ENCODE measurements around the gene NLRC4. TPM values are rescaled to one million over a fixed set of nuclear protein-coding genes. Genes with fewer than 3 reads are reported as not detected.
"Not testable (repeated sequence)": the region's sequence is repeated elsewhere in the genome, so short reads cannot be mapped to it uniquely, and the experiment has no call there.

The NLRC4 gene, protein sequence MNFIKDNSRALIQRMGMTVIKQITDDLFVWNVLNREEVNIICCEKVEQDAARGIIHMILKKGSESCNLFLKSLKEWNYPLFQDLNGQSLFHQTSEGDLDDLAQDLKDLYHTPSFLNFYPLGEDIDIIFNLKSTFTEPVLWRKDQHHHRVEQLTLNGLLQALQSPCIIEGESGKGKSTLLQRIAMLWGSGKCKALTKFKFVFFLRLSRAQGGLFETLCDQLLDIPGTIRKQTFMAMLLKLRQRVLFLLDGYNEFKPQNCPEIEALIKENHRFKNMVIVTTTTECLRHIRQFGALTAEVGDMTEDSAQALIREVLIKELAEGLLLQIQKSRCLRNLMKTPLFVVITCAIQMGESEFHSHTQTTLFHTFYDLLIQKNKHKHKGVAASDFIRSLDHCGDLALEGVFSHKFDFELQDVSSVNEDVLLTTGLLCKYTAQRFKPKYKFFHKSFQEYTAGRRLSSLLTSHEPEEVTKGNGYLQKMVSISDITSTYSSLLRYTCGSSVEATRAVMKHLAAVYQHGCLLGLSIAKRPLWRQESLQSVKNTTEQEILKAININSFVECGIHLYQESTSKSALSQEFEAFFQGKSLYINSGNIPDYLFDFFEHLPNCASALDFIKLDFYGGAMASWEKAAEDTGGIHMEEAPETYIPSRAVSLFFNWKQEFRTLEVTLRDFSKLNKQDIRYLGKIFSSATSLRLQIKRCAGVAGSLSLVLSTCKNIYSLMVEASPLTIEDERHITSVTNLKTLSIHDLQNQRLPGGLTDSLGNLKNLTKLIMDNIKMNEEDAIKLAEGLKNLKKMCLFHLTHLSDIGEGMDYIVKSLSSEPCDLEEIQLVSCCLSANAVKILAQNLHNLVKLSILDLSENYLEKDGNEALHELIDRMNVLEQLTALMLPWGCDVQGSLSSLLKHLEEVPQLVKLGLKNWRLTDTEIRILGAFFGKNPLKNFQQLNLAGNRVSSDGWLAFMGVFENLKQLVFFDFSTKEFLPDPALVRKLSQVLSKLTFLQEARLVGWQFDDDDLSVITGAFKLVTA
- not detected for total RNA-seq

DNA sequence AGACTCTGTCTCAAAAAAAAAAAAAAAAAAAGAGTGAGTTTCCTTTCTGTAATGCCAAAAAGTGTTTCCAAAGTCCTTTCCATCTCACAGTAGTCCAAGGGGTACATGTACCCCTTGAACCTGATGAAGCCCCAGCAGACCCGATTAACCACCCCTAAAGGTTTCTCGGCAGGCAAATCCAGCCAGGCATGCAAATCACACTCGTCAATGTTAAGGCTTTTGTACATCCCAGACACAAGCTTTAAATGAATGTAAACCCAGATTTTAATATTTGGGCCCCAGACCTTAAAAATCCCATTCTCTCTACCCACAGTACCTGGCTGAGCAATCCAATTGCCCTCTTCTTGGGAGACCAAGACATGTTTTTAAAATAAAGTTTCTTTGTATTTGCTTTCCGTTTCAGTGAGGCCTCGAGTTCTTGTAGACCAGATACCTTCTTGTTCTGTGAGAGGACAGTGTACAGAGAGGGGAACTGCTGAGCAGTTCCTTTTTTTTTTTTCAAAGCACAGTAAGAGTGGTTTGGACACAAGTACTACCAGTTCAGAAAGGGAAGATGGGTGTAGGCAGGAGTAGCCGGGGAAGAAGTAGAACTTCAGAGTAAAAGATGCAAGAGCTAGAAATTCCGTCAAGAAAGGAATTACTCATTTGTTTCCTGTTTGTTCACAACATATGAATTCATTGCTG lies at the start of gene NLRC4:
Gene NLRC4, minus strand, starts transcription at position 465 of the 684 bp plus-strand sequence. CDS start 8,111 bp downstream, outside the sequence.
- peak in 1 of 2 donors; percentile 49 for ATAC-seq
- no peaks in the 10 kb centered on the region for H3K4me1 Mint-ChIP-seq (ENCODE audit: low read depth in 2 of 2)
- peaks cover 5 to 9% of the 10 kb centered on the region in 2 donors for H3K27me3 Mint-ChIP-seq
- DNase-seq (ENCODE audit: low spot score), result no peak
- H3K36me3 Mint-ChIP-seq, result no peaks in the 10 kb centered on the region
- peak within 1 kb of the TSS in 1 of 2 donors; percentile 42 for H3K27ac Mint-ChIP-seq
- H3K9me3 Mint-ChIP-seq, result no peaks in the 10 kb centered on the region
- H3K4me3 Mint-ChIP-seq, result no peak within 1 kb of the TSS

DNA sequence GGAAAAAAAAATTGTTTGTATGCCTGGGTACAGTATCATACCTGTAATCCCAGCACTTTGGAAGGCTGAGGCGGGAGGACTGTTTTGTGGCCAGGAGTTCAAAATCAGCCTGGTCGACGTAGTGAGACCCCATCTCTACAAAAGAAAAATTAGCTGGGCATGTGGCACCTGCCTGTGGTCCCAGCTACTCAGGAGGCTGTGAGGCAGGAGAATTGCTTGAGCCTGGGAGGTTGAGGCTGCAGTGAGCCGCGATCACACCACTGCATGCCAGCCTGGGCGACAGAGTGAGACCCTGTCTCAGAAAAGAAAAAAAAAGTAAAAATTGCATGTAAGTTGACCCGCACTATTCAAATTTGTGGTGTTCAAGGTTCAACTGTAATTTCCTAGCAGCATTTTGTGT lies 45.9 kb upstream of the NLRC4 start:
- Mint-ChIP-seq H3K27me3 (no peaks in the 10 kb centered on the region), H3K4me3 (no peak overlapping the region), H3K9me3 (no peaks in the 10 kb centered on the region), H3K4me1 (ENCODE audit: low read depth in 2 of 2) (no peaks in the 10 kb centered on the region), H3K36me3 (no peaks in the 10 kb centered on the region), H3K27ac (no peak overlapping the region)
- no peak for DNase-seq (ENCODE audit: low spot score)
- ATAC-seq, result no peak

DNA sequence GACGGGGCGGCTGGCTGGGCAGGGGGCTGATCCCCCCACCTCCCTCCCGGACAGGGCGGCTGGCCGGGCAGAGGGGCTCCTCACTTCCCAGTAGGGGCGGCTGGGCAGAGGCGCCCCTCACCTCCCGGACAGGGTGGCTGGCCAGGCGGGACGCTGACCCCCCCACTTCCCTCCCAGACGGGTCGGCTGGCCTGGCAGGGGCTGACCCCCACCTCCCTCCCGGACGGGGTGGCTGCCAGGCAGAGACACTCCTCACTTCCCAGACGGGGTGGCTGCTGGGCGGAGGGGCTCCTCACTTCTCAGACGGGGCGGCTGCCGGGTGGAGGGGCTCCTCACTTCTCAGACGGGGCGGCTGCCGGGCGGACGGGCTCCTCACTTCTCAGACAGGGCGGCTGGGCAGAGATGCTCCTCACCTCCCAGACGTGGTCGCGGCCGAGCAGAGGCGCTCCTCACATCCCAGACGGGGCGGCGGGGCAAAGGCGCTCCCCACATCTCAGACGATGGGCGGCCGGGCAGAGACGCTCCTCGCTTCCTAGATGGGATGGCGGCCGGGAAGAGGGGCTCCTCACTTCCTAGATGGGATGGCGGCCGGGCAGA lies 29.4 kb upstream of the NLRC4 start:
- not testable (repeated sequence) for H3K36me3 Mint-ChIP-seq; H3K4me1 Mint-ChIP-seq (ENCODE audit: low read depth in 2 of 2); H3K4me3 Mint-ChIP-seq; H3K27me3 Mint-ChIP-seq; H3K27ac Mint-ChIP-seq; DNase-seq (ENCODE audit: low spot score); ATAC-seq; H3K9me3 Mint-ChIP-seq

DNA sequence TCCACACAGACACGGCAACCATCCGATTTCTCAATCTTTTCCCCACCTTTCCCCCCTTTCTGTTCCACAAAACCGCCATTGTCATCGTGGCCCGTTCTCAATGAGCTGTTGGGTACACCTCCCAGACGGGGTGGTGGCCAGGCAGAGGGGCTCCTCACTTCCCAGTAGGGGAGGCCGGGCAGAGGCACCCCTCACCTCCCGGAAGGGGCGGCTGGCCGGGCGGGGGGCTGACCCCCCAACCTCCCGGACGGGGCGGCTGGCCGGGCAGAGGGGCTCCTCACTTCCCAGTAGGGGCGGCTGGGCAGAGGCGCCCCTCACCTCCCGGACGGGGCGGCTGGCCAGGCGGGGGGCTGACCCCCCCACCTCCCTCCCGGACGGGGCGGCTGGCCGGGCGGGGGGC lies 28.8 kb upstream of the NLRC4 start:
- not testable (repeated sequence) for DNase-seq (ENCODE audit: low spot score); H3K4me1 Mint-ChIP-seq (ENCODE audit: low read depth in 2 of 2); H3K27ac Mint-ChIP-seq; H3K9me3 Mint-ChIP-seq; H3K4me3 Mint-ChIP-seq; H3K36me3 Mint-ChIP-seq; ATAC-seq; H3K27me3 Mint-ChIP-seq

- Mint-ChIP-seq H3K36me3 (no peaks in the 10 kb centered on the region), H3K9me3 (no peaks in the 10 kb centered on the region), H3K4me3 (no peak overlapping the region), H3K27me3 (no peaks in the 10 kb centered on the region), H3K4me1 (ENCODE audit: low read depth in 2 of 2) (peaks cover 13 to 14% of the 10 kb centered on the region in 2 donors), H3K27ac (no peak overlapping the region)
- DNase-seq (ENCODE audit: low spot score) (no peak), ATAC-seq (no peak)
These were observed 27.1 kb upstream of the NLRC4 start for GRCh38 chr2:32291746-32292145.

GRCh38 chr2:32290000-32290339 lies 25.3 kb upstream of the NLRC4 start:
- DNase-seq (ENCODE audit: low spot score), result no peak

DNA sequence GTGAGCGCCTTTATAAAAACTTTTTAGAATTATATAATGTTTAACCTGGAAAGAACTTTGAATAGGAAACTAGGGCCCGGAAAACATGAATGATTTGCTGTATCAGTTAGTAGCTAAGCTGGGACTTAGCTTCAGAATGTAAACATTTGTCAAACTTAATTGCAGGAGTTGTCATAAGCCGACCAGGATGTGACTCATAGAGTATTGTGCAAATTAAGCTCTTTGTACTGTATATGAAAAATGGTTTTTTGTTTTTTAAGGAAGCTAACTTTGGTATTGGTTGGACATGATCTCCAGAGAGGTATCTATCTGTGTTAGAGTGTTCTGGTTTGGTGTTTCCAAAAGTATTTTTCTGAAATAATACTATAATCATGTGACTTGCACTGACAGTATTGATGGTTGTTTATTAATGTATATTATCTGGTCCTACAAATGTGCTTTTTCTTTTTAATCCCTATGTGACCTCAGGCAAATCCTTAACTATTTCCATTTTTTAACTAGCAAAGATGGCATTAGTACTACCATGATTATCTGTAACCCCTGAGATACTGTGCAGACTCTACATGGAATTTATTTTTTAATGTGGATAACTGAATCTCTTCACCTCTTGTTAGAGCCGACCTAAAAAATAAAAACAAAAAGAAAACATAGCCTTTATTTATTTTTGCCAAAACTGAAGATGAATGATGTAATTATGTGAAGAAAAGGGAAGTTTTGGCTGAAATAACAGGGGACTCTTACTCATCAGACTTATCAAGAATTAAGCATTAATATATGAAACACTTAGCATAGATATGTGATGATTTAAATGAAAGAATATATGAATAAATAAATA lies 24.7 kb upstream of the NLRC4 start:
- peak; percentile 66 to 67 for ATAC-seq
- Mint-ChIP-seq H3K36me3 (no peaks in the 10 kb centered on the region), H3K4me3 (no peak overlapping the region), H3K27me3 (no peaks in the 10 kb centered on the region), H3K4me1 (ENCODE audit: low read depth in 2 of 2) (peaks cover 21 to 22% of the 10 kb centered on the region in 2 donors), H3K27ac (peak overlapping the region; percentile 64 to 87), H3K9me3 (no peaks in the 10 kb centered on the region)
- no peak for DNase-seq (ENCODE audit: low spot score)

More at GRCh38 chr2:32290000-32290339, 25.3 kb upstream of the NLRC4 start:
- Mint-ChIP-seq H3K4me3 (no peak overlapping the region), H3K27ac (no peak overlapping the region), H3K36me3 (no peaks in the 10 kb centered on the region), H3K27me3 (no peaks in the 10 kb centered on the region), H3K4me1 (ENCODE audit: low read depth in 2 of 2) (peaks cover 15 to 16% of the 10 kb centered on the region in 2 donors), H3K9me3 (no peaks in the 10 kb centered on the region)
- no peak for ATAC-seq

GRCh38 chr2:32284321-32284720 lies 19.6 kb upstream of the NLRC4 start:
- Mint-ChIP-seq H3K27ac (peak overlapping the region in 1 of 2 donors; percentile 7), H3K4me1 (ENCODE audit: low read depth in 2 of 2) (peaks cover 28 to 33% of the 10 kb centered on the region in 2 donors), H3K4me3 (no peak overlapping the region), H3K27me3 (no peaks in the 10 kb centered on the region), H3K36me3 (peaks cover 6% of the 10 kb centered on the region), H3K9me3 (no peaks in the 10 kb centered on the region)
- ATAC-seq, result no peak
- no peak for DNase-seq (ENCODE audit: low spot score)

- Mint-ChIP-seq H3K27ac (peak overlapping the region; percentile 98 to 100), H3K36me3 (peaks cover 5% of the 10 kb centered on the region), H3K4me1 (ENCODE audit: low read depth in 2 of 2) (peaks cover 13 to 15% of the 10 kb centered on the region in 2 donors), H3K4me3 (peak overlapping the region; percentile 91), H3K27me3 (peaks cover 0 to 4% of the 10 kb centered on the region in 2 donors), H3K9me3 (no peaks in the 10 kb centered on the region)
- DNase-seq (ENCODE audit: low spot score) (no peak), ATAC-seq (no peak)
These were observed 13.8 kb upstream of the NLRC4 start for GRCh38 chr2:32278478-32278853.

GRCh38 chr2:32277674-32278477 lies 13.2 kb upstream of the NLRC4 start, which contains the start of gene YIPF4:
TSS of gene YIPF4 (plus strand) at chr2:32277904. CDS start at chr2:32278156, 252 bp downstream.
- peaks cover 10% of the 10 kb centered on the region in 2 donors for H3K4me1 Mint-ChIP-seq (ENCODE audit: low read depth in 2 of 2)
- peak within 1 kb of the TSS; percentile 91 for H3K4me3 Mint-ChIP-seq
- no peaks in the 10 kb centered on the region for H3K36me3 Mint-ChIP-seq
- DNase-seq (ENCODE audit: low spot score) (peak; percentile 87), ATAC-seq (peak; percentile 99)
- H3K9me3 Mint-ChIP-seq, result no peaks in the 10 kb centered on the region
- peaks cover 0 to 4% of the 10 kb centered on the region in 2 donors for H3K27me3 Mint-ChIP-seq
- peak within 1 kb of the TSS; percentile 98 to 100 for H3K27ac Mint-ChIP-seq

DNA sequence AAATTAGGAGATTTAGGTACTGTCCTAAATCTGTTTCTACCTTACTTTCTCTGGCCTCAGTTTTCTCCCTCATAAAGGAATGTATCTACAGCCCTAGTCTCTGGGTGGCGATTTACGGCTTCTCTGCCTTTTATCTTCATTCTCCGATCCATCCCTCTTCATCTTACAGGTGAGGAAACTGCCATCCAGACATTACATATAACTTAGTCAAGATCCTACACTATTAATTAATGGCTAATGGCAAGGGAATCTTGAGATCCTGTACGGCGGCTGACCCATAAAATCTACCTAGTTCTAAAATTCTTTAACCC lies 12.6 kb upstream of the NLRC4 start:
- DNase-seq (ENCODE audit: low spot score) (no peak), ATAC-seq (no peak)
- peaks cover 0 to 4% of the 10 kb centered on the region in 2 donors for H3K27me3 Mint-ChIP-seq
- no peaks in the 10 kb centered on the region for H3K9me3 Mint-ChIP-seq
- peak overlapping the region; percentile 91 for H3K4me3 Mint-ChIP-seq
- peaks cover 10% of the 10 kb centered on the region in 2 donors for H3K4me1 Mint-ChIP-seq (ENCODE audit: low read depth in 2 of 2)
- peak overlapping the region; percentile 98 to 100 for H3K27ac Mint-ChIP-seq
- no peaks in the 10 kb centered on the region for H3K36me3 Mint-ChIP-seq

- not testable (repeated sequence) for H3K27ac Mint-ChIP-seq; H3K4me1 Mint-ChIP-seq (ENCODE audit: low read depth in 2 of 2); H3K4me3 Mint-ChIP-seq; H3K9me3 Mint-ChIP-seq; H3K27me3 Mint-ChIP-seq; H3K36me3 Mint-ChIP-seq; DNase-seq (ENCODE audit: low spot score); ATAC-seq
These were observed 11.1 kb upstream of the NLRC4 start for GRCh38 chr2:32275790-32276189.
